HG02623 (cell line): ENCODE data around the gene UFD1.

Experiments
- ATAC-seq: cut with Tn5 transposase; IDR thresholded peaks from one replicate; pipeline ENCODE4 v1.9.1; 2021; ENCODE audit warnings: moderate library complexity; ENCODE audit not compliant: unreplicated experiment

Gene UFD1

DNA sequence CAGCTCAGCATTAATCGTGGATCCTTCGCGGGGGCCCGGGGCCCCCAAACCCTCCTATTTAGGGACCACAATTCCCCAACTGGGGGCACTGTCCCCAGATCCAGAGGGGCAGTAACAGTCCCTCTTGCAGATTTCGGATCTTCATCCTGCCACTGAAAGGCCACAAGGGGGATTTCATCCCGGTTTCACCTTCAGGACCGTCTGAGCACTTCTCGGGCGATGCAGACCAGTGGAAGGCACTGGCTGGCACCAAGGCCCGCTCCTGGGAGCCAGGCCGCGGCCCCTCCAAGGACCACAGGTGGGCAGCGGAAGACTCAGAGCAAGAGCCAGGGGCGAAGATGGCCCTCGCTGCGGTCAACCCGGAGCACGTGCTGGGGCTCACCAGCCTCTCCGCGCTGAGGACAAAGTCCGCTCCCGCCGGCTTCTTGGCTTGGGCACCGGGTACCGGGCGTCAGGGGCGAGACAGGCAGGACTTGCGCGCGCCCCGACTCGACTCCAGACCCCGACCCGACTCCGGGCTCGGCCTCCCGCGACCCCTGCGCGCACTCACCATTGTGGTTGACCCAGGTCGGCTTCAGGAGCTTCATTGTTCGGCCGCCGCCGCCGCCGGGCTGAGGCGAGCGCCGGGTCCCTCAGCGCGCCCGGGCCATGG lies 48.0 kb downstream of the UFD1 start:
- ATAC-seq, result no peak

DNA sequence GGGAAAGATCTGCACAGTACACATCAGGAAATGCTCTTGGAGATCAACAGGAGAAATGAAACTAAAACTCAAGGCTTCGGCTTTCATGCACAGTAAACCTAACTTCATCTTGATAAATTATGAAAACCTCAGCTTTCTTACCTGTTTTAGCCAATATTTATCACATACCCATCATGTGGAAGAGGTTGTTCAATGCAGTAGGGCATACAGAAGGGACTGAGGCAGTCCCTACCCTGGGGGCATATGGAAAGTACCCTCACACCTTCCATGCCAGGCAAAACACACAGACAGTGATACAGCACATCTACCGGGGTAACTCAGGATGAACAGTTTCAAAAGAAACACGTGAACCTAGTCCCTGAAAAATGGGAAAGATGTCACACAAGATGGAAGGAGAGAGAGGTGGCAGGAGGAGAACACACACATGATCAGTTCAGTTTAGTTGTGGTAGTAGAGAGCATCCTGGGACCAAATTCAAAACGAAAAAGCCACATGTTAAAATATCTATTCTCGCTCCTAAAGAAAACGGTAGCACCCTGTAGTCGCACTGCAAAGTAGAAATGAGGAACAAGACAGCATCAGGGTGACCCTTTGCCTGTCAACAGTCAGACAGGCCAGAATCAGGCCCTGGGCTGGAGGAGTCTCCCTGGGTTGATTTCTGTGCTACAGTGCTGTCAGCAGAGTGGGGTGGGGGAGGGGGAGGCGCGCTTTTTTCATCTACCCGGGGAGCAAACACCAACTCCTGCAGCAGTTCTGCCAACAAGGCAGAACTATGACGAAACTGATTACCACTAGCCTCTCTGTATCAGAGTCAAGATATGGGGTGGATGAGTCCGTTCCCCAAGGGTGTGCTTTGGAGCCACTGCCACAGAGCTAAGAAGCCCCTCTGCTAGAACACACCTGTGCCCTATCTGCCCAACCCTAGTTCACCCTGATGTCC lies 48.8 kb downstream of the UFD1 start:
- no peak for ATAC-seq

DNA sequence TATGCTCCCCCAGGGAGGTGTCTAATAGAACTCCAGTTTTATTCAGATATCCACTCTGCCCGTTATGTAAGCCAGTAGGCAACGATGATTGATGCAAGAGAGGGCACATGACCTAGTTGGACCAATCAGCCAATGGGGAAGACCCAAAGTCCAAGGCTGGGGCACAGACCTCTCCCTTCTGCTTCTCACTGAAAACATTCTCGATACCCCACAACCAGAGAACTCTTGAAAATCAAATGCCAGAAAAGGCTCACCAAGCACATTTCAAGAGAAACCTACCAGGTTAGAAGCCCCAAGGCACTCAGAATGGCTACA lies 54.9 kb downstream of the UFD1 start:
- ATAC-seq, result no peak

DNA sequence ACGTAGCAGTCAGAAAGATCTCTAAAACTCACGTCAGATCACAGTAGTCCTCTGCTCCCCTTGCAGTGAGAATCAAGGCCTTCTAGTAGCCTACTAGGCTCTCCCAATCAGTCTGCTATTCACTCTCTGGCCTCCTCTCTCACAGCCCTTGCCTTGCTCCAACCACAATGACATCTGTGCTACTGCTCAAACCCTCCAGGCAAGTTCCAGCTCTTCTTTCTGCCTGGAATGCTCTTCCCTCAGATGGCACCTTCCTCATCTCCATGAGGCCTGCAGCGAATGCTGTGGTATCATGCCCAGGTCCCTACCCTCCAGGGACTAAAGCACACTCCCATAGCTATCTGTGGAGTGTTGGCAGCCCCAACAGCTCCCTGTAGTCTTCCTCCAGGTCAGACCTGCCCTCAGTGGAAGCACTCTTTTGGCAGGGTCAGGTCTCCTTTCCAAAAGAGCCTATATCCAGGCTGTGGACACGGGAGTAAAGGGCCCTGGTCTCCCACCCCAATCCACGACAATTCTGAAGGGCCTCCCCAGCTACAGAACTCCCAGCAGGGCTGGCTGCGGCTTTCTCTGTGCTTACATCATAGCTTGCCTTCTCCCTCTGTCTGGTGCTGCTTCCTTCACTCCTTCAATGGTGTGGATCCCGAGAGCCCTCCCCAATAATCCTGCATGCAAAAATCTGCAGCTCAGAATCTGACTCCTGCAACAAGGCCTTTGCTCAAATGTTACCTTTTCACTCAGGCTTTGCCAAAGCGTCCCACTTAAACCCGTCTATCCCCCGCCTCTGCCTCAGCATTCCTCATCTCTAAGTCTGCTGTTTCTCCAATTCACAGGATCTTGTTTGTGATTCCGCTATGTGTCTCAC lies 56.3 kb downstream of the UFD1 start:
- no peak for ATAC-seq

DNA sequence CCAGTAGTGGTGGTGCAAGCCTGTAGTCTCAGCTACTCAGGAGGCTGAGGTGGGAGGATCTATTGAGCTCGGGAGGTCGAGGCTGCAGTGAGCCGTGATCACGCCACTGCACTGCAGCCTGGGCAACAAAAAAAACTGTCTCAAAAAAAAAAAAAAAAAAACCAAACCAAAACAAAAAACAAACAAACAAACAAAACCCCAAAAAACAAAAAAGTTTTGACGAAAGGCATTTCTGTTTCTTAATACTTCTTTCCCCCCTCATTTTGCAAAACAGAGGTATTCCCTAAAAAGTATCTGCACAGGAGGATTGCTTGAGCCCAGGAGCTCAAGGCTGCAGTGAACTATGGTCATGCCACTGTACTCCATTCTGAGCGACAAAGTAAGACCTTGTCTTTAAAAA lies 58.7 kb downstream of the UFD1 start:
- no peak for ATAC-seq

DNA sequence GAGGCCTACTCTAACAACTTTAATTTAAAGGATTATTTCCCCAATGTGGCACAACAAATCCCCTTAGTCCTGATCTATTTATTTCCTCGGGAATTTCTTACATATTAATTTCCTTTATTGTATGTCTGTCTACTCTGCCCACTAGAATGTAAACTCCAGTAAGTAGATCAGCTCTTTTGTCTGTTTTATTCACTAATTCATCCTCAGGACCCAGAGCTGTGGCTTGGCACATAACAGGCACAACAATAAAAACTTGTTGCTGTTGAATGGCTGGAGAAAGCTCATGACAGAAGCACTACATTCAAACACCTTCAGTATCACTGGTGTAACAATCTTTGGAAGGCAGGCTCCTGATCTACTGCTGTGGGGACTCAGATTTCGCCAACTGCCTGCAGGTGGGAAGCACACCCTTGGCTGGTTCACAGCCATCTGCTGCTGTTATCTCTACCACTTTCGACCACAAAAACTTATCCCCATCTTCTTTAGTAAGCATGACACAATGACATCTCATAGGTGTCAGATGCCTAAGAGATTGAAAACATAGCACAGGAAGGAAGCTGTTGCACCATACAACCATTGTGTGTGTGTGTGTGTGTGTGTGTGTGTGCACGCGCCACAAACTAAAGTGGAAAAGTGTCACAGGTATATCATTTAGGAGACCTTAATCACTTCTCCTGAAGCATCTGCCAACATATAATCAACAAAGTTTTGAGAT lies 59.4 kb downstream of the UFD1 start:
- ATAC-seq, result no peak

DNA sequence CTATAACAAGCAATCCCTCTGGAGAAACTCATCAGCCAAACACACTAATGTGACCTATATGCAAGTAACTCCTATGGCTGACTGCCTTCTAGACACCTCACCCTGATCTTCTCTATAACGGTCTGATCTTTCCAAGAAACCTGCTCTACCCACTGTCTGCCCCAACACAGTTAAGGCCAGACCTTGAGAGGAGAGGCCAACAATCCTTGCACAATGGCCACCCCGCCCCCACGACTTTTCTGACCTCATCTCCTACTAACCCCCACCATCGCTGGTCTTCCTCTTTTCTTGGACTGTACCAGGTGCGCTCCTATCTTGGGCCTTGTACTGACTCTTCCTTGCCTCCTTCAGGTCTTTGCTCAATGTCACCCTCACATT lies 59.9 kb downstream of the UFD1 start:
- ATAC-seq, result no peak

DNA sequence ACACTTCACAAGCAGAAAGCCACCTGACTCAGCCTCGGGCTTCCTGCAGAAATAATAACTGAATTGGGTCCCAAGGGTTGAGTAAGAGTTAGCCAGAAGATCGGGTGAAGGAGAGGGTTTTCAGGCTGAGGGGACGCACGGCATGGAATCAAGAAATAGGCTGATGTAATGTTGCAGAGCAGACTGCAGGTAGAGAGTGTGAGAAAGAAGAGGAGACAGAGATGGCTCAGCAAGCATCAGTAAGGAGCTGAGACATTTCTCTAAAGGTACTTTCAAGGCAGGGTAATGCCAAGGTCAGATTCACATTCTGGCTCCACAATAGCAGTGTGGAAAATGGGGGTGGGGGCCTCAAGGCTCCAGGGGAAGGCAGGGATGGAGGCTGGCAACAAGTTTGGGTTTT lies 66.1 kb downstream of the UFD1 start:
- no peak for ATAC-seq

DNA sequence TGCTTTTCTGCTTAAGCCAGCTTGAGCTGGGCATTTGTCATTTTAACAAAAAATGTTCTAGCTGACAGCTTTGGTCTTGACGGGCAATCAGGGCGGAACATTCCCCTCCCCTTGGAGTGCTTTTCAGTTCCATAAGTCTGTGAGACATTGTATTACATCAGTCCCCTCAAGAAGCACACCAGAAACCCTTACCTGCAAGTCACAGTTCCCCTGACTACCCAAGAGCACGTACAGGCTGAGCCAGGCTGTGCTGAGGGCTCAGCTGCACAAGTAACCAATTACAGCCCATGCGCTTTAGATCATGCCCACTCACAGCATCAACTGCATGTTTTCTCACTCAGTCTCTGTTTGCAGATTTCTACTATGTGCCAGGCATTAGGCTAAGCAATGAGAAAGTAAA lies 66.5 kb downstream of the UFD1 start:
- no peak for ATAC-seq

DNA sequence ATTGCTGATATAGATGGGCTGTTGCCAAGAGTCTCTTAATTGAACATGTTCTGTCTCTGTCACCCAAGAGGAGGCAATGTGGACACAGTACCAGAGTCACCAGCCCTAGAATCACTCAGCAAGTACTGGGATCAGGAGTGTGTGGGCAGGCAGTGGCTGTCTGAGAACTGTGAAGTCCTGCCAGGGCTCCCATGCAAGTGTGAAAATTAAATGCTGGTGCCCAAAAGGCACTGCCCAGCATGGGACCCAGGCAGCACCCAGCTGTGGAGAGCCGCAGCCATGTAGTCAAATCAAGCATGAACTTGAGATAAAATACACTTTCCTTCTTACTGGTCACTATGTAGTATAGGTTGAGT lies 67.3 kb downstream of the UFD1 start:
- no peak for ATAC-seq

DNA sequence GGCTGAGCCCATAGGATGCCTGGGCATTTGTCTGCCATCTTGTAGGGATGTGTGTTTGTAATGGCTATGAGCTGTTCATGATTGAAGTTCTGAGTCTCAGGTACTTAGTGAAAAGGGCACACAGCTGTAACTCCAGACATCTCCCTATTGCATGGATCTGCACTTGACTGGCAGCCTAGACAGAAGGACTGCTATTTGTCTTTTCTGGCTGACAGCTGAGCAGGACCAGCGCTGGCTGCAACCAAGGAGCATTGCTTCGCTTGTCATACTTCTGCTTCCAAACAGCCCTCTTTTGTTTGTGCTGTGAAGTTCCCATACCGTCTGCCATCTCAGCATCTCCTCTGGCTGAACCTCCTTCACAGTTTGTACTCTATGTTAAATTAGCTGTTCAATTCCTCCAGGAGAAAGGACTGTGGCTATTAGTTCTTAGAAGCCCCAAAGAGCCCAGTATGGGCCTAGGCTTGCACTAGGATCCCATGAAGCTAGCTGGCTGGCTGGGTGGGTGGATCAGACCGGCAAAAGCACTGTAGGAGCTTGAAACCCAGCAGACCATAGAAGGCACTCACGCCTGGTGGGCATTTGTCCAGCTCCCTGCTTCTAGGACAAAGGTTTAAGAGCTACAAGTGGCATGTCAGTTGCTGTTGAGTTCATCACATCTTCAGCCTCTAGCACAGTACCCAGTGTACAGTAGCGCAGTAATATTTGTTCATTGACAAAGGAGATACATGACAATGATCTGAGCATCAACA lies 67.9 kb downstream of the UFD1 start:
- no peak for ATAC-seq

DNA sequence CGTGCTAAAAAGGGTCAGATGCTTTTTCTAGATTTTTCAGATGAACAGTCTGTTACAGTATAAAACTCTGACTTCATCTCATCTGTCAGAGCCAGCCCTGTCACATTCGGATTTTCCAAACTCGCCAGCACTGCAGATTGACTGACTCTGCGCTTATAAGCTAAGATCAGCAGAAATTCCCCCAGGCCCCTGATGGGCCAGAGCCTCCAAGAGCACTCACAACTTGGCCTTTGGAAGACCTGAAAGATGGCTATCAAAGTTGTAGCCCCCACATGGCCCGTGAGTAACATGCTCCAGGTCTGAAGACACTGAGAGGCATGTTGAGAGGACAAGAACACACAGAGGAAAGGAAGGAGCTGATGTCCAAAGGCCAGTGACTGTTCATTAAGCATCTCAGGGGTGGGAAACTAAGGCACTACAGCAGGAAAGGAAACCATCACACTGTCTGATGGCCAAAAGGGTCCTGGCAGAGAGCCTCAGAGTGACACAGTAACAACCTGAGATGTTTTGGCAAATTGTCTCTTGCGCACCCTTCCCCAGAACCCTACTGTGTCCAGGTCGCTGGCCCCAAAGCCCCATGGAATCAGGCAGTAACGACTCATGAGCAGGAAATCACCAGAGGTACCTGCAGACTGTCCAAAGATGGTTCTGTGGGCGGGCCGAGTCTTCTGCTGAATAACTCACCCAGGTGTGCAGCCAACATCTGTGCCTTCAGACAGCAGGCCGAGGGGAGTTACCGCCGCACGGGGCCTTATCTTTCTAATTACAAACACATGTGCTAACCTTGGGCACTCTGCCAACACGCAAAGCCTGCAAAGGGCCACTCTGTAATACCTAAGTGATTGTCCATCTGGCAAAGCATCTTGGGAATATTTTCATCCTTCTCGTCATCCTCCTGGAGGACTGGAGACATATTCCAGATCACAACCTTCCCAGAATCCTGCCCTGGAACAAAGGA lies 71.1 kb downstream of the UFD1 start:
- ATAC-seq, result no peak

DNA sequence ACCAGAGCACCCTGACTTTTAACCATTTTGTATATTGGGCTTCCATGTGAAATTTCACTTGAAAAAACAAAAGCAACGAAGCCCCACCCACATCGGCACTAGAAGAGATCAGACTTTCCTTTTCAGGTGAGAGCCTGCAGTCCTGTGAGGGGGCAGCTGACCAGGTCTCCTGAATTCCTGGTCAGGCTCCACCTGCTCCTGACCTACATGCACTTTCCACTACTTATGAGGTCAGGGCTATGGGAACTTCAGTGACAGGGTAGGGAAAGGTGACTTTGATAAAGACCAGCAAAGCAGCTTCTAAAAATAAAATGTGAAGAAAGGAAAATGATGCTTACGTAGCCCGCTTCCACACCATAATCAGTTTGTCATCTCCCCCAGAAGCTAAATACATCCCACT lies 72.1 kb downstream of the UFD1 start:
- ATAC-seq, result no peak

DNA sequence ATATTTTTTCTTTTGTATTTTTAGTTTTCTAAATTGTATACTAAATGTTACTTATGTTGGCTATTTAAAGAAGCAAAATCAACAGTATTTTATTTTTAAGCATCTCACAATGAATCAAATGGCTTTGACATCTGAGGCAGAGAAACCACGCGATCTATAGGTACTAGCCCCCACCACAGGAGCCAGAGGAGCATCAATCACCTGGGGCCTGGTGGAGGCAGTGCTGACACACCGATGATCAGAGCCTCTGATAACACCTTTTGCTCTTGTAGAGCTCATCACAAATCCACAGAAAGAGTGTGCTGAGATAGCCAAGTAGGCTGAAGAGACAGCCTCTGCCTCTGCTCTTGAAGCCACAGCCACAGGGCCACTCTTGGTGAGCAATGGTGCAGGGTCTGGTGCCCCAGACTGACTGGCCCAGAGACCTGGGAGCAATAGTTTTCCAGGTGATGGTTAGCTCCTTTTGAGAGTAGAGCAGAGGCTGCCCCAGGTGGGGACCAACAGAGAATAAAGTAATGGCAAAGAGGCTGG lies 72.6 kb downstream of the UFD1 start:
- no peak for ATAC-seq

DNA sequence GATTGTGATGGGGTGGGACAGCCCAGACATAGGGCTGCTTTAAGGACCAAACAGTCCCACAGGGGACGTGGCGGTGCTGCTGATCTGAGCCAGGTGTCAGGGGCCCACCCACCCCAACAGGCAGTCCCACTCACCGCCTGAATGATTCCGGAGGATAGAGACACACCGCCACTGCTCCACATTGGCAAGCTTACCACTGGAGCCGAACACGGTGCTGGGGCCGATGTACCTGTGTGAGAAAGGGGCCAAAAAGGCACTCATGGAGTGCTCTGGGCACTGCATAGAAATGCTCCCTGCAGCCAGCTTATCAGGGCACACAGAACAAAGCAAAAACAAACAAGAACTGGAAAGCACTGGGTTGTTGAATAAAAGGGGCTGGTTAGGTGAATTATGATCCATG lies 73.3 kb downstream of the UFD1 start:
- no peak for ATAC-seq

DNA sequence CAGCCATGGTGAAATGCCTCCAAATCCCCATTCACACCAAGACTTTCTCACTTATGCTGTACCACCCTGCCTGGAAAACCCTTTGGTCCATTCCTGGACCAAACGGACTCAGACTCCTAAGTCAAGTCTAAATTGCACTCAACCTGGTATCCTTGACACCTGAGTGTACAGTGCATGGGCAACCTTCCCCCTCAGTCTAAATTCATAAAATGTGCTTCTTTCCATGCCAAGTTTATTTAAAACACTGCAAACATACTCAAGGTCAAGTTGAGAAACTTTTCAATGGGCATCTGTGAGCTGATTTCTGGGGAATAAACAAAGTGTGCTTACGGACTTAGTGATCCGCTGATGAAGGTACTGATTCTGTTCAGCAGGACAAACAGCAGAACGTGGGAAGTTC lies 73.9 kb downstream of the UFD1 start:
- no peak for ATAC-seq

DNA sequence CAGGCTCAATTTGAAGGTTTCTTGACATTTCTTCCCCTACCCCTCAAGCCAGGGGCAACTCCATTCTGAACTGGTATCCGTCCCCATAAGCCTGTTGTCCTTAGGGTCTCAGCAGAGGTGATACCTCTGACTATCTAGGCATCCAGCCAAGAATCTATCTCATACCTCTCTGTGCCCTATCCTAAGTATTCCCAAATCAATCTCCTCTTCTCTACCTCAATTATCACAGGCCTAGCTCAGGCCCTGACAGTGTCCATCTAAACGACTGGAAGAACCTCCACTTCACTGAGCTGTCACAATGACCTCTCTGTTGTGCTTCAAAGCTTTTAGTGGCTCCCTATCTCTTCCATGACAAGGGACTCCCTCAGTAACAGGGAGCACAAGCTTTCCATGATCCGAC lies 74.3 kb downstream of the UFD1 start:
- no peak for ATAC-seq

DNA sequence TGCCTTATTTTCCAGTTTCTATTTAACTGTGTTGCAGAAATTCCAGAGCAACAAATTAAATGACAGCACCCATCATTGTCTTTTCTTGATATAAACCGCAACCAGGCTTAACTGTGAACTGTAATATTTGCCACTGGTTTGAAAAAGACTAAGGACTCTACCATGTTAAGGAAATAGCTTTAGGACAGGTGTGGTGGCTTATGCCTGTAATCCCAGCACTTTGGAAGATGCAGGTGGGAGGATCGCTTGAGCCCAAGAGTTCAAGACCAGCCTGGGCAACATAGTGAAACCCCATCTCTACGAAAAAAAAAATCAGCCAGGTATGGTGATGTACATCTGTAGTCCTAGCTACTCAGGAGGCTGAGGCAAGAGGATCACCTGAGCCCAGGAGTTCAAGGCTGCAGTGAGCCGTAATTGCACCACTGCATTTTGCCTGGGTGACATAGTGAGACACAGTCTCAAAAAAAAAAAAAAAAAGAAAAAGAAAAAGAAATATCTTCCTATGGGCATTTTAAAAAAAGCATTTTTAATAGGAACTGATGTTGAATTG lies 76.3 kb downstream of the UFD1 start:
- no peak for ATAC-seq

DNA sequence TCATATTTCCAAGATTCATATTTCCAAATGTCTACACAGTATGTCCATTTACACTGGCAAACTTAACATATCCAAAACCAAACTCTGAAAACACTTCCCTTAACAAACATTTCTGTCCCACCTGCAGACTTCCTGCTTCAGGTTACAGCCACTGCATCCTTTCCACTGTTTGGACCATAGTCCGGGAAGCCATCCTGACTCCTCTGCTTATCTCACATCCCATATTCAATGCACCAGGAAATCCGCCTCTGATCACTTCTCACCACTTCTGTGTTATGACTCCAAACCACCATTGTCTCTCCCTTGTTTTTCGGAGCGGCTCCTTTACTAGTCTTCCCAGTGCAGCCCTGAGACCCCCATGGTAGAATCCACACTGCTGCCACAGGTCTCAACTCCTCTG lies 77.5 kb downstream of the UFD1 start:
- no peak for ATAC-seq
